IMR-90 (cell line): ENCODE measurements around the gene FUT1. TPM values are rescaled to one million over a fixed set of nuclear protein-coding genes. Genes with fewer than 3 reads are reported as not detected.

Source experiments
- ATAC-seq: fragments of 200-7000 bp; cut with Tn5 transposase; 2 replicates; pipeline ENCODE4 v1.9.1; 2020; ENCODE audit warnings: low read depth, mild to moderate bottlenecking, moderate library complexity
- BruUV-seq: library from RNA; stranded (reverse); fragments of 400-500 nt; replicated peaks from 2 replicates; lab custom pipeline; 2021; lab: Mats Ljungman, UMichigan
- CTCF ChIA-PET: fragments of 300-600 bp; formaldehyde crosslinking; extraction: SDS; loops from one replicate; lab custom pipeline; 2021; ENCODE audit warnings: antibody characterized with exemption; lab: Yijun Ruan, JAX
- POLR2A ChIA-PET: fragments of 300-600 bp; sonication (Branson Sonifier 250); formaldehyde crosslinking; loops from one replicate; lab custom pipeline; 2022; ENCODE audit warnings: antibody characterized with exemption; ENCODE audit not compliant: unreplicated experiment; lab: Charles Lee
- DNase-seq: peaks from one replicate; pipeline ENCODE4 v3.0.0; 2013
- H2AFZ ChIP-seq: replicated peaks from 2 replicates; pipeline ENCODE3; 2013; ENCODE audit warnings: low read length, mild to moderate bottlenecking; ENCODE audit not compliant: poor library complexity
- H2AK5ac ChIP-seq: 2 replicates; pipeline ENCODE4 v1.6.1; 2013; ENCODE audit warnings: low read depth, low read length, inconsistent platforms
- H2AK9ac ChIP-seq: replicated peaks from 2 replicates; pipeline ENCODE3; 2013; ENCODE audit warnings: mild to moderate bottlenecking, low read depth, low read length, moderate library complexity; ENCODE audit not compliant: poor library complexity
- H2BK120ac ChIP-seq: 2 replicates; pipeline ENCODE4 v1.6.1; 2013; ENCODE audit warnings: low read depth, low read length, inconsistent platforms
- H2BK15ac ChIP-seq: 3 replicates; pipeline ENCODE4 v1.6.1; 2013; ENCODE audit warnings: low read depth, low read length, inconsistent platforms
- H2BK20ac ChIP-seq: 2 replicates; pipeline ENCODE4 v1.6.1; 2013; ENCODE audit warnings: low read depth, mild to moderate bottlenecking, inconsistent platforms, low read length, moderate library complexity
- H2BK5ac ChIP-seq: 2 replicates; pipeline ENCODE4 v1.6.1; 2013; ENCODE audit warnings: mild to moderate bottlenecking, low read depth, low read length, inconsistent platforms; ENCODE audit not compliant: poor library complexity, severe bottlenecking
- H3K14ac ChIP-seq: replicated peaks from 2 replicates; pipeline ENCODE4 v1.6.1; 2013; ENCODE audit warnings: low read depth, low read length, inconsistent platforms
- H3K18ac ChIP-seq: 2 replicates; pipeline ENCODE4 v1.6.1; 2013; ENCODE audit warnings: low read depth, low read length, control low read depth
- H3K23ac ChIP-seq: 2 replicates; pipeline ENCODE4 v1.6.1; 2013; ENCODE audit warnings: low read depth, low read length, inconsistent platforms
- H3K27ac ChIP-seq: 2 replicates; pipeline ENCODE4 v1.5.1; 2013; ENCODE audit warnings: mild to moderate bottlenecking, control low read depth, low read length; ENCODE audit not compliant: insufficient read depth
- H3K27me3 ChIP-seq: 2 replicates; pipeline ENCODE4 v1.6.1; 2013; ENCODE audit warnings: low read length; ENCODE audit not compliant: control insufficient read depth, insufficient read depth
- H3K36me3 ChIP-seq: 2 replicates; pipeline ENCODE4 v1.6.1; 2013; ENCODE audit warnings: low read length, mixed read lengths; ENCODE audit not compliant: control insufficient read depth, insufficient read depth
- H3K4ac ChIP-seq: 2 replicates; pipeline ENCODE4 v1.6.1; 2013; ENCODE audit warnings: low read depth, low read length, inconsistent platforms
- H3K4me1 ChIP-seq: 2 replicates; pipeline ENCODE4 v1.6.1; 2013; ENCODE audit warnings: low read length, mixed read lengths; ENCODE audit not compliant: control insufficient read depth, insufficient read depth
- H3K4me2 ChIP-seq: 2 replicates; pipeline ENCODE4 v1.6.1; 2013; ENCODE audit warnings: low read depth, mild to moderate bottlenecking, control low read depth, low read length, moderate library complexity
- H3K4me3 ChIP-seq: 2 replicates; pipeline ENCODE4 v1.5.1; 2013; ENCODE audit warnings: low read depth, mild to moderate bottlenecking, control low read depth, low read length, moderate library complexity; ENCODE audit not compliant: insufficient read depth
- H3K56ac ChIP-seq: 2 replicates; pipeline ENCODE4 v1.6.1; 2013; ENCODE audit warnings: low read length, inconsistent platforms; ENCODE audit not compliant: insufficient read depth; ENCODE audit errors: extremely low read depth
- H3K79me1 ChIP-seq, 2 experiments: 2 replicates each; pipeline ENCODE4 v1.6.1; 2013; ENCODE audit warnings: low read length in 2 of 2, inconsistent platforms in 1 of 2, low read depth in 1 of 2
- H3K9ac ChIP-seq: 2 replicates; pipeline ENCODE4 v1.6.1; 2013; ENCODE audit warnings: low read depth, low read length, control low read depth
- H3K9me1 ChIP-seq: 2 replicates; pipeline ENCODE4 v1.6.1; 2013; ENCODE audit warnings: low read length, inconsistent platforms; ENCODE audit not compliant: insufficient read depth
- H3K9me3 ChIP-seq: 2 replicates; pipeline ENCODE4 v1.6.1; 2013; ENCODE audit warnings: low read length; ENCODE audit not compliant: control insufficient read depth, insufficient read depth
- H4K20me1 ChIP-seq: 2 replicates; pipeline ENCODE4 v1.6.1; 2013; ENCODE audit warnings: low read length, inconsistent platforms; ENCODE audit not compliant: insufficient read depth
- H4K5ac ChIP-seq: 2 replicates; pipeline ENCODE4 v1.6.1; 2013; ENCODE audit warnings: mild to moderate bottlenecking, low read depth, low read length, control low read depth
- H4K8ac ChIP-seq, 2 experiments: 2 replicates each; pipeline ENCODE4 v1.6.1; 2013; ENCODE audit warnings: low read depth in 2 of 2, low read length in 2 of 2, control low read depth in 1 of 2, inconsistent platforms in 1 of 2
- H4K91ac ChIP-seq: 2 replicates; pipeline ENCODE4 v1.6.1; 2013; ENCODE audit warnings: low read depth, low read length, inconsistent platforms; ENCODE audit not compliant: insufficient read depth
- BHLHE40 ChIP-seq: fragments of 150-350 bp; IDR thresholded peaks from 2 replicates; pipeline ENCODE4 v1.6.1; 2016; ENCODE audit warnings: mild to moderate bottlenecking, low read depth, low read length
- CEBPB ChIP-seq: IDR thresholded peaks from 2 replicates; pipeline ENCODE4 v1.6.1; 2012; ENCODE audit warnings: low read depth, low read length, improper control_type of control experiment
- CHD1 ChIP-seq: IDR thresholded peaks from 2 replicates; pipeline ENCODE4 v1.6.1; 2012; ENCODE audit warnings: low read depth, low read length, improper control_type of control experiment
- FOS ChIP-seq: fragments of 150-350 bp; IDR thresholded peaks from 2 replicates; pipeline ENCODE4 v1.6.1; 2016; ENCODE audit warnings: low read depth, low read length
- MAFK ChIP-seq: IDR thresholded peaks from 2 replicates; pipeline ENCODE4 v1.6.1; 2012; ENCODE audit warnings: low read depth, low read length, improper control_type of control experiment
- MAZ ChIP-seq: IDR thresholded peaks from 2 replicates; pipeline ENCODE4 v1.6.1; 2012; ENCODE audit warnings: low read depth, mild to moderate bottlenecking, low read length, improper control_type of control experiment, moderate library complexity, borderline replicate concordance
- MXI1 ChIP-seq: IDR thresholded peaks from 2 replicates; pipeline ENCODE4 v1.6.1; 2012; ENCODE audit warnings: low read depth, mild to moderate bottlenecking, low read length, moderate library complexity, borderline replicate concordance
- NFE2L2 ChIP-seq: fragments of 150-350 bp; IDR thresholded peaks from 2 replicates; pipeline ENCODE4 v1.6.1; 2016; ENCODE audit warnings: low read depth, mild to moderate bottlenecking, low read length
- POLR2A ChIP-seq: IDR thresholded peaks from 2 replicates; pipeline ENCODE4 v1.6.1; 2012; ENCODE audit warnings: mild to moderate bottlenecking, low read depth, low read length
- RAD21 ChIP-seq: IDR thresholded peaks from 2 replicates; pipeline ENCODE4 v1.6.1; 2012; ENCODE audit warnings: low read length, improper control_type of control experiment
- RCOR1 ChIP-seq: IDR thresholded peaks from 2 replicates; pipeline ENCODE4 v1.6.1; 2012; ENCODE audit warnings: mild to moderate bottlenecking, low read length, improper control_type of control experiment; ENCODE audit not compliant: insufficient replicate concordance
- RFX5 ChIP-seq: IDR thresholded peaks from 2 replicates; pipeline ENCODE4 v1.8.0; 2012; ENCODE audit warnings: low read depth, mild to moderate bottlenecking, low read length, moderate library complexity
- SMC3 ChIP-seq: fragments of 150-350 bp; IDR thresholded peaks from 2 replicates; pipeline ENCODE4 v1.6.1; 2016; ENCODE audit warnings: low read depth, mild to moderate bottlenecking, antibody characterized with exemption, low read length, moderate library complexity
- WGBS, 2 experiments: methylation state at CpG; one replicate each; pipeline versions ENCODE4 v1.1.5 to v1.1.7; 2013; ENCODE audit warnings: missing lambda C conversion rate in 2 of 2; ENCODE audit not compliant: insufficient read length in 1 of 2; ENCODE audit errors: extremely low coverage in 2 of 2; 5-methylcytosine and 5-hydroxymethylcytosine counted together
- dilution Hi-C: fragments of 300-500 bp; cut with HindIII; formaldehyde crosslinking; loops from one replicate; pipeline ENCODE4 v1.14.3; 2018; ENCODE audit warnings: low sequenced_read_pairs; ENCODE audit not compliant: unreplicated experiment
- in situ Hi-C: fragments of 300-500 bp; cut with MboI; formaldehyde crosslinking; loops from 3 replicates; pipeline ENCODE4 v1.14.3; 2019; ENCODE audit warnings: low sequenced_read_pairs, inconsistent platforms, mixed read lengths
- intact Hi-C: fragments of 100-400 bp; cut with micrococcal nuclease; formaldehyde crosslinking; loops from 2 replicates; pipeline ENCODE4 v1.10.0; 2022
- polyA plus RNA-seq, 3 experiments: library from polyadenylated mRNA; depleted of rRNA; stranded (reverse); fragments of >200 nt; gene quantifications; 2 replicates each; pipeline ENCODE4 v1.2.3, GENCODE V29; 2012; ENCODE audit warnings: low replicate concordance in 1 of 3
- total RNA-seq: library from RNA; depleted of rRNA; stranded (reverse); fragments of >200 nt; gene quantifications from 2 replicates; pipeline ENCODE4 v1.2.3, GENCODE V29; 2012
- TF ChIP-seq, protein P1 (sequence below): fragments of 150-350 bp; IDR thresholded peaks from 2 replicates; pipeline ENCODE4 v1.6.1; 2016; ENCODE audit warnings: low read depth, mild to moderate bottlenecking, low read length, moderate library complexity, borderline replicate concordance
- TF ChIP-seq, protein P2 (sequence below): conservative IDR thresholded peaks from 2 replicates; pipeline ENCODE4 v1.5.1; 2012; ENCODE audit warnings: mild to moderate bottlenecking, low read depth, low read length, improper control_type of control experiment
- TF ChIP-seq, protein P3 (sequence below): fragments of 150-350 bp; IDR thresholded peaks from 2 replicates; pipeline ENCODE4 v1.6.1; 2017; ENCODE audit warnings: mild to moderate bottlenecking, antibody characterized with exemption, low read length, low read depth

FUT1 gene
- total and polyA plus RNA-seq, 2 of the 4 experiments (the other 2 are of a cell fraction) = 0.09 to 0.18 TPM

DNA sequence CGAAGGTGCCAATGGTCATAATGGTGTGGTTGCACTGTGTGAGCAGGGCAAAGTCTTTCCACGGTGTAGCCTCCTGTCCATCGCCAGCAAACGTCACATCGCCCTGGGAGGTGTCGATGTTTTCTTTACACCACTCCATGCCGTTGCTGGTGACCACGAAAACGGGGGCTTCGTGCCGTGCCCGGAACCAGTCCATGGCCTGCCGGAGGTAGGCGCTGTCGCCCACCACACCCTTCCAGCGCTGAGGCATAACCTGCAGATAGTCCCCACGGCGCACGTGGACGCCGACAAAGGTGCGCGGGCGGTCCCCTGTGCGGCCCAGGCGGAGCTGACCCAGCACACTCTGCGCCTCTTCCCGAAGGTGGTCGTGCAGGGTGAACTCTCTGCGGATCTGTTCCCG, 2.1 kb downstream of the FUT1 start:
- Histone ChIP-seq H3K9ac (no peak overlapping the region), H4K8ac (no peak overlapping the region), H2BK120ac (no peak overlapping the region), H3K27me3 (peaks cover 30% of the 10 kb centered on the region), H2BK5ac (no peak overlapping the region), H3K36me3 (no peaks in the 10 kb centered on the region), H3K27ac (no peak overlapping the region), H3K79me1 (no peaks in the 10 kb centered on the region), H4K91ac (no peak overlapping the region), H3K23ac (no peak overlapping the region), H3K14ac (no peak overlapping the region), H3K4ac (no peak overlapping the region), H3K4me3 (no peak overlapping the region), H3K18ac (no peak overlapping the region), H3K4me2 (no peak overlapping the region), H2BK15ac (no peak overlapping the region), H4K5ac (no peak overlapping the region), H3K4me1 (peaks cover 4% of the 10 kb centered on the region; the same call in 1 of the 2 replicates), H3K56ac (no peak overlapping the region), H3K9me3 (no peaks in the 10 kb centered on the region), H2AK9ac (no peak overlapping the region), H3K9me1 (no peaks in the 10 kb centered on the region), H2AK5ac (no peak overlapping the region), H2AFZ (no peak overlapping the region), H4K20me1 (no peaks in the 10 kb centered on the region), H2BK20ac (no peak overlapping the region)
- ATAC-seq = no peak
- DNase-seq = no peak
- no peak for TF ChIP-seq BHLHE40
- TF ChIP-seq FOS = no peak
- no peak for TF ChIP-seq MXI1
- no peak for TF ChIP-seq RCOR1
- TF ChIP-seq, protein P1, sequence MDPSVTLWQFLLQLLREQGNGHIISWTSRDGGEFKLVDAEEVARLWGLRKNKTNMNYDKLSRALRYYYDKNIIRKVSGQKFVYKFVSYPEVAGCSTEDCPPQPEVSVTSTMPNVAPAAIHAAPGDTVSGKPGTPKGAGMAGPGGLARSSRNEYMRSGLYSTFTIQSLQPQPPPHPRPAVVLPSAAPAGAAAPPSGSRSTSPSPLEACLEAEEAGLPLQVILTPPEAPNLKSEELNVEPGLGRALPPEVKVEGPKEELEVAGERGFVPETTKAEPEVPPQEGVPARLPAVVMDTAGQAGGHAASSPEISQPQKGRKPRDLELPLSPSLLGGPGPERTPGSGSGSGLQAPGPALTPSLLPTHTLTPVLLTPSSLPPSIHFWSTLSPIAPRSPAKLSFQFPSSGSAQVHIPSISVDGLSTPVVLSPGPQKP = no peak
- no peak for TF ChIP-seq MAFK
- no peak for TF ChIP-seq POLR2A
- no peak for TF ChIP-seq NFE2L2
- TF ChIP-seq MAZ = no peak
- no peak for TF ChIP-seq CHD1
- TF ChIP-seq, protein P2, sequence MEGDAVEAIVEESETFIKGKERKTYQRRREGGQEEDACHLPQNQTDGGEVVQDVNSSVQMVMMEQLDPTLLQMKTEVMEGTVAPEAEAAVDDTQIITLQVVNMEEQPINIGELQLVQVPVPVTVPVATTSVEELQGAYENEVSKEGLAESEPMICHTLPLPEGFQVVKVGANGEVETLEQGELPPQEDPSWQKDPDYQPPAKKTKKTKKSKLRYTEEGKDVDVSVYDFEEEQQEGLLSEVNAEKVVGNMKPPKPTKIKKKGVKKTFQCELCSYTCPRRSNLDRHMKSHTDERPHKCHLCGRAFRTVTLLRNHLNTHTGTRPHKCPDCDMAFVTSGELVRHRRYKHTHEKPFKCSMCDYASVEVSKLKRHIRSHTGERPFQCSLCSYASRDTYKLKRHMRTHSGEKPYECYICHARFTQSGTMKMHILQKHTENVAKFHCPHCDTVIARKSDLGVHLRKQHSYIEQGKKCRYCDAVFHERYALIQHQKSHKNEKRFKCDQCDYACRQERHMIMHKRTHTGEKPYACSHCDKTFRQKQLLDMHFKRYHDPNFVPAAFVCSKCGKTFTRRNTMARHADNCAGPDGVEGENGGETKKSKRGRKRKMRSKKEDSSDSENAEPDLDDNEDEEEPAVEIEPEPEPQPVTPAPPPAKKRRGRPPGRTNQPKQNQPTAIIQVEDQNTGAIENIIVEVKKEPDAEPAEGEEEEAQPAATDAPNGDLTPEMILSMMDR = no peak
- TF ChIP-seq CEBPB = no peak
- no peak for TF ChIP-seq SMC3
- no peak for TF ChIP-seq RFX5
- no peak for TF ChIP-seq RAD21
- TF ChIP-seq, protein P3, sequence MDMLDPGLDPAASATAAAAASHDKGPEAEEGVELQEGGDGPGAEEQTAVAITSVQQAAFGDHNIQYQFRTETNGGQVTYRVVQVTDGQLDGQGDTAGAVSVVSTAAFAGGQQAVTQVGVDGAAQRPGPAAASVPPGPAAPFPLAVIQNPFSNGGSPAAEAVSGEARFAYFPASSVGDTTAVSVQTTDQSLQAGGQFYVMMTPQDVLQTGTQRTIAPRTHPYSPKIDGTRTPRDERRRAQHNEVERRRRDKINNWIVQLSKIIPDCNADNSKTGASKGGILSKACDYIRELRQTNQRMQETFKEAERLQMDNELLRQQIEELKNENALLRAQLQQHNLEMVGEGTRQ = no peak
- no TSS peak for BruUV-seq
- intact Hi-C loops = no loop called here
- ChIA-PET POLR2A (no interaction called here), CTCF (interaction anchor here (0.6 kb wide), 1 partner anchor 161 kb away, joined by 4 read pairs; no protein-coding TSS in a partner anchor)
- dilution Hi-C loops = no loop called here
- WGBS, 2 experiments = 92% methylated on average over 26 of the region's 31 CpGs; no CpG with 5 or more reads in 1 of the 2 experiments
- in situ Hi-C loops = no loop called here
